Loucy (cell line): ENCODE measurements around the gene ECE2.

ENCODE experiments used
- CTCF ChIP-seq: fragments of 200-600 bp; sonication (generic); conservative IDR thresholded peaks from 2 replicates; pipeline ENCODE4 v1.5.1; 2014; ENCODE audit warnings: mild to moderate bottlenecking, antibody characterized with exemption, low read length
- EZH2phosphoT487 ChIP-seq: fragments of 200-600 bp; IDR thresholded peaks from 2 replicates; pipeline ENCODE4 v1.6.1; 2018; ENCODE audit warnings: antibody characterized with exemption, mild to moderate bottlenecking, moderate library complexity, borderline replicate concordance

DNA sequence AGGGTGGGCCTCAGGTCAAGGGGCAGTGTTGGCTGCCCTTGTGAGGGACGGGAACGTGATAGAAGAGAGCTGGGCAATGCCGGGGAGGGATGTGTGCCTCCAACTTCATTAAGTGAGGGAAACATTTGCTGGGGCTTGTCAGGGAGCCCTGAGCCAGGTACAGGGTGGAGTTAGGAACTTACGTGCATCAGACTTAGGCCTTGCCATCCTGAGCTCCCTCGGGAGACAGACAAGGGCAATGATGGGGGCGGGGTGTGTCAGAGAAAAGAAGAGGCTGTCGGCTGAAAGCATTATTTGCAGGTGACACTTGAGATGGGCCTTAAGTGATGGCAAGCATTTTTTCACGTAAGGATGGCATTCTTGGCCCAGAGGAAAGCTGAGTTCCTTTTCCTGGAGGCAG, 63.2 kb downstream of the ECE2 start:
- TF ChIP-seq CTCF (no peak), EZH2phosphoT487 (no peak)
